ENCODE measurements around the gene DNAJC17.

- TF ChIP-seq, protein P1, sequence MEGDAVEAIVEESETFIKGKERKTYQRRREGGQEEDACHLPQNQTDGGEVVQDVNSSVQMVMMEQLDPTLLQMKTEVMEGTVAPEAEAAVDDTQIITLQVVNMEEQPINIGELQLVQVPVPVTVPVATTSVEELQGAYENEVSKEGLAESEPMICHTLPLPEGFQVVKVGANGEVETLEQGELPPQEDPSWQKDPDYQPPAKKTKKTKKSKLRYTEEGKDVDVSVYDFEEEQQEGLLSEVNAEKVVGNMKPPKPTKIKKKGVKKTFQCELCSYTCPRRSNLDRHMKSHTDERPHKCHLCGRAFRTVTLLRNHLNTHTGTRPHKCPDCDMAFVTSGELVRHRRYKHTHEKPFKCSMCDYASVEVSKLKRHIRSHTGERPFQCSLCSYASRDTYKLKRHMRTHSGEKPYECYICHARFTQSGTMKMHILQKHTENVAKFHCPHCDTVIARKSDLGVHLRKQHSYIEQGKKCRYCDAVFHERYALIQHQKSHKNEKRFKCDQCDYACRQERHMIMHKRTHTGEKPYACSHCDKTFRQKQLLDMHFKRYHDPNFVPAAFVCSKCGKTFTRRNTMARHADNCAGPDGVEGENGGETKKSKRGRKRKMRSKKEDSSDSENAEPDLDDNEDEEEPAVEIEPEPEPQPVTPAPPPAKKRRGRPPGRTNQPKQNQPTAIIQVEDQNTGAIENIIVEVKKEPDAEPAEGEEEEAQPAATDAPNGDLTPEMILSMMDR (conservative IDR thresholded peaks at IDR 0.05; ENCODE audit: low read depth, low read length), result no peak
- TF ChIP-seq EZH2 (IDR thresholded peaks at IDR 0.05; ENCODE audit: borderline replicate concordance, low read depth, low read length, poor library complexity, severe bottlenecking), result no peak
Observed at GRCh38 chr15:40776537-40777141, 30.6 kb downstream of the DNAJC17 start.

Data from A673 (cell line).